ENCODE measurements around the gene CSF3R.
"Not testable (repeated sequence)": the region's sequence is repeated elsewhere in the genome, so short reads cannot be mapped to it uniquely, and the experiment has no call there.

The CSF3R gene

GRCh38 chr1:36503159-36503558, 20.4 kb upstream of the CSF3R start:
- in situ Hi-C loops (cut with HindIII; ENCODE audit: low pct_ligation_motif_present, low sequenced_read_pairs): no loop called here
- Histone ChIP-seq H3K27ac (no peak overlapping the region), H3K27me3 (replicated peaks) (peaks cover 4% of the 10 kb centered on the region), H3K36me3 (replicated peaks) (no peaks in the 10 kb centered on the region), H3K4me3 (ENCODE audit: low read depth, low read length) (no peak overlapping the region)
- TF ChIP-seq CTCF (IDR thresholded peaks at IDR 0.05; ENCODE audit: low read depth, low read length, missing control alignments): no peak
- no peak for DNase-seq

- in situ Hi-C loops (cut with HindIII; ENCODE audit: low pct_ligation_motif_present, low sequenced_read_pairs): no loop called here
- DNase-seq: no peak
- H3K36me3 ChIP-seq (replicated peaks): no peaks in the 10 kb centered on the region
- H3K27me3 ChIP-seq (replicated peaks): peaks cover 4% of the 10 kb centered on the region
- H3K27ac ChIP-seq: no peak overlapping the region
- no peak for TF ChIP-seq CTCF (IDR thresholded peaks at IDR 0.05; ENCODE audit: low read depth, low read length, missing control alignments)
- H3K4me3 ChIP-seq (ENCODE audit: low read depth, low read length): no peak overlapping the region
These were observed 19.9 kb upstream of the CSF3R start for GRCh38 chr1:36502616-36503015.

DNA sequence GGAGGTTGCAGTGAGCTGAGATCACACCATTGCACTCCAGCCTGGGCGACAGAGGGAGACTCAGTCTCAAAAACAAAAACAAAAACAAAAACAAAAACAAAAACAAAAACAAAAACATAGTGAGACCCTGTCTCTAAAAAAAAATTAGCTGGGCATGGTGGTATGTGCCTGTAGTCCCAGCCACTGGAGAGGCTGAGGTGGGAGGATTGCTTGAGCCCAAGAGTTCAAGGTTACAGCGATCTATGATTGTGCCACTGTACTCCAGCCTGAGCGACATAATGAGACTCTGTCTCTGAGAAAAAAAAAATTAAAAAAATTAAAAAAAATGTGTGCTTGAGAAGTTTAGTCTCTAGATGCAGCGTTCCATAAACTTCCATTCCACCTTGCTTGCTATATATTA, 19.2 kb upstream of the CSF3R start:
- H3K4me3 ChIP-seq (ENCODE audit: low read depth, low read length); H3K27me3 ChIP-seq (replicated peaks); H3K36me3 ChIP-seq (replicated peaks); H3K27ac ChIP-seq; in situ Hi-C loops (cut with HindIII; ENCODE audit: low pct_ligation_motif_present, low sequenced_read_pairs); DNase-seq: not testable (repeated sequence)

- H3K27me3 ChIP-seq (replicated peaks): no peaks in the 10 kb centered on the region
- in situ Hi-C loops (cut with HindIII; ENCODE audit: low pct_ligation_motif_present, low sequenced_read_pairs): no loop called here
- no peak for DNase-seq
- no peak overlapping the region for H3K27ac ChIP-seq
- H3K36me3 ChIP-seq (replicated peaks): no peaks in the 10 kb centered on the region
- H3K4me3 ChIP-seq (ENCODE audit: low read depth, low read length): no peak overlapping the region
- TF ChIP-seq CTCF (IDR thresholded peaks at IDR 0.05; ENCODE audit: low read depth, low read length, missing control alignments): no peak
These were observed 14.5 kb upstream of the CSF3R start for GRCh38 chr1:36497207-36497606.

DNA sequence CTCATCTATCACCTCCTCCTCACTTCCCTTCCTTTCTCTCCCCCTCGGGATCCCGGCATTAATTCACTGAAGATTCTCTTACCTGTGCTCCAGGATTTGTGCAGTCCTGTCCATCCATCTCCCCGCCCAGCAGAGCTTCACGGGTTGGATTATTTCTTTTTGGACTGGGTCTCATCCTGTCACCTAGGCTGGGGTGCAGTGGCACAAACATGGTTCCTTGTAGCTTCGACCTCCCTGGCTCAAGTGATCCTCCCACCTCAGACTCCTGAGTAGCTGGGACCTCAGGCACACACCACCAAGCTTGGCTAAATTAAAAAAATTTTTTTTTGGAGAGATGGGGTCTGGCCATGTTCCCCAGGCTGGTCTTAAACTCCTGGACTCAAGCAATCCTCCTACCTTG, 12.3 kb upstream of the CSF3R start:
- H3K4me3 ChIP-seq (ENCODE audit: low read depth, low read length): no peak overlapping the region
- in situ Hi-C loops (cut with HindIII; ENCODE audit: low pct_ligation_motif_present, low sequenced_read_pairs): no loop called here
- no peak overlapping the region for H3K27ac ChIP-seq
- no peak for DNase-seq
- no peak for TF ChIP-seq CTCF (IDR thresholded peaks at IDR 0.05; ENCODE audit: low read depth, low read length, missing control alignments)
- no peaks in the 10 kb centered on the region for H3K27me3 ChIP-seq (replicated peaks)
- H3K36me3 ChIP-seq (replicated peaks): no peaks in the 10 kb centered on the region

- no peak for DNase-seq
- TF ChIP-seq CTCF (IDR thresholded peaks at IDR 0.05; ENCODE audit: low read depth, low read length, missing control alignments): no peak
- H3K4me3 ChIP-seq (ENCODE audit: low read depth, low read length): no peak overlapping the region
- H3K36me3 ChIP-seq (replicated peaks): no peaks in the 10 kb centered on the region
- in situ Hi-C loops (cut with HindIII; ENCODE audit: low pct_ligation_motif_present, low sequenced_read_pairs): no loop called here
- H3K27ac ChIP-seq: no peak overlapping the region
- H3K27me3 ChIP-seq (replicated peaks): no peaks in the 10 kb centered on the region
These were observed 10.8 kb upstream of the CSF3R start for GRCh38 chr1:36493524-36493923.
